SK-N-SH (cell line): ENCODE measurements around the gene ACADS.

Experiments
- EP300 ChIP-seq, 2 experiments: IDR thresholded peaks; 2 replicates each; pipeline versions ENCODE4 v1.4.0 to v1.6.1; 2012; ENCODE audit warnings: borderline replicate concordance in 1 of 2, low read depth in 1 of 2, low read length in 1 of 2
- EZH2phosphoT487 ChIP-seq: fragments of 200-600 bp; sonication (generic); IDR thresholded peaks from 2 replicates; pipeline ENCODE4 v1.6.1; 2017; ENCODE audit warnings: low read depth, mixed run types, mild to moderate bottlenecking, antibody characterized with exemption, moderate library complexity, borderline replicate concordance
- FOXM1 ChIP-seq: IDR thresholded peaks from 2 replicates; pipeline ENCODE4 v1.4.0; 2012; ENCODE audit warnings: low read depth, mild to moderate bottlenecking
- JUND ChIP-seq: IDR thresholded peaks from 2 replicates; pipeline ENCODE4 v1.4.0; 2012
- POLR2AphosphoS5 ChIP-seq: IDR thresholded peaks from 2 replicates; pipeline ENCODE4 v1.6.1; 2012; ENCODE audit warnings: low read depth, low read length
- TAF1 ChIP-seq: IDR thresholded peaks from 2 replicates; pipeline ENCODE4 v1.6.1; 2012; ENCODE audit warnings: low read depth, mild to moderate bottlenecking, low read length, moderate library complexity, borderline replicate concordance
- TF ChIP-seq, protein P1 (sequence below): fragments of 200-600 bp; sonication (generic); IDR thresholded peaks from 2 replicates; pipeline ENCODE4 v1.6.1; 2017; ENCODE audit warnings: antibody characterized with exemption, mild to moderate bottlenecking, moderate library complexity
- TF ChIP-seq, protein P2 (sequence below): fragments of 150-350 bp; IDR thresholded peaks from 2 replicates; pipeline ENCODE4 v1.6.1; 2017; ENCODE audit warnings: antibody characterized with exemption, low read length, low read depth, borderline replicate concordance

DNA sequence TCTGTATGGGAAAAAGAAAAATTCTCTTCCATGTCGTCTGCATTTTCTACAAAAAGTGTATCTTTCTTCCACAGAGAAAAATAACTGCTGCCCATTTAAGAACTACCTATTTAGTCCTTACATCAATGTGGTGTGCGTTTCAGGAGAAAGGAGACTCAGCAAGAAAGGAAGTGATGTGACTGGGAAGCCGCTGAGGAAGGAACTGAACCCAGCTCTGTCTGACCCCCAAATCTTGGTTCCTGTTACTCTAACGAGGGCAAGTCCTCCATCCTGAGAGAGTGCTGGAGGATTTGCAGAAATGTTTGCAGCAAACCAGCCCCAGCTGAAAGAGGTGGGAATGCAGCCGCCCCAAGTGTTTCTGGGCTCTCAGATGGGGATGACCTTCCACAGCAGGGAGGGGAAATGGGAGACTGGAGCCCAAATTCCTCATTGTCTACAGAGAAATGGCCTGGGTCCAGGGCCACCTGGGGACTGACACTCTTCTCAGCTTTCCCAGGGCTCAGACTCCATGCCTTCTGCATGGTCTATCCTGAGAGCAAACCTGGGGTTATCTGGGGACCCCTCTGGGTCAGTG lies 45.4 kb upstream of the ACADS start:
- no peak for TF ChIP-seq TAF1
- no peak for TF ChIP-seq EP300 (IDR thresholded peaks at IDR 0.05; ENCODE audit: borderline replicate concordance in 1 of 2, low read depth in 1 of 2, low read length in 1 of 2)
- TF ChIP-seq, protein P1, sequence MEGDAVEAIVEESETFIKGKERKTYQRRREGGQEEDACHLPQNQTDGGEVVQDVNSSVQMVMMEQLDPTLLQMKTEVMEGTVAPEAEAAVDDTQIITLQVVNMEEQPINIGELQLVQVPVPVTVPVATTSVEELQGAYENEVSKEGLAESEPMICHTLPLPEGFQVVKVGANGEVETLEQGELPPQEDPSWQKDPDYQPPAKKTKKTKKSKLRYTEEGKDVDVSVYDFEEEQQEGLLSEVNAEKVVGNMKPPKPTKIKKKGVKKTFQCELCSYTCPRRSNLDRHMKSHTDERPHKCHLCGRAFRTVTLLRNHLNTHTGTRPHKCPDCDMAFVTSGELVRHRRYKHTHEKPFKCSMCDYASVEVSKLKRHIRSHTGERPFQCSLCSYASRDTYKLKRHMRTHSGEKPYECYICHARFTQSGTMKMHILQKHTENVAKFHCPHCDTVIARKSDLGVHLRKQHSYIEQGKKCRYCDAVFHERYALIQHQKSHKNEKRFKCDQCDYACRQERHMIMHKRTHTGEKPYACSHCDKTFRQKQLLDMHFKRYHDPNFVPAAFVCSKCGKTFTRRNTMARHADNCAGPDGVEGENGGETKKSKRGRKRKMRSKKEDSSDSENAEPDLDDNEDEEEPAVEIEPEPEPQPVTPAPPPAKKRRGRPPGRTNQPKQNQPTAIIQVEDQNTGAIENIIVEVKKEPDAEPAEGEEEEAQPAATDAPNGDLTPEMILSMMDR: no peak
- TF ChIP-seq, protein P2, sequence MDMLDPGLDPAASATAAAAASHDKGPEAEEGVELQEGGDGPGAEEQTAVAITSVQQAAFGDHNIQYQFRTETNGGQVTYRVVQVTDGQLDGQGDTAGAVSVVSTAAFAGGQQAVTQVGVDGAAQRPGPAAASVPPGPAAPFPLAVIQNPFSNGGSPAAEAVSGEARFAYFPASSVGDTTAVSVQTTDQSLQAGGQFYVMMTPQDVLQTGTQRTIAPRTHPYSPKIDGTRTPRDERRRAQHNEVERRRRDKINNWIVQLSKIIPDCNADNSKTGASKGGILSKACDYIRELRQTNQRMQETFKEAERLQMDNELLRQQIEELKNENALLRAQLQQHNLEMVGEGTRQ: no peak
- no peak for TF ChIP-seq FOXM1
- no peak for TF ChIP-seq JUND
- no peak for TF ChIP-seq EZH2phosphoT487
- no peak for TF ChIP-seq POLR2AphosphoS5
